Measurements from ENCODE around the gene TBC1D20.

- TF ChIP-seq, protein P1, sequence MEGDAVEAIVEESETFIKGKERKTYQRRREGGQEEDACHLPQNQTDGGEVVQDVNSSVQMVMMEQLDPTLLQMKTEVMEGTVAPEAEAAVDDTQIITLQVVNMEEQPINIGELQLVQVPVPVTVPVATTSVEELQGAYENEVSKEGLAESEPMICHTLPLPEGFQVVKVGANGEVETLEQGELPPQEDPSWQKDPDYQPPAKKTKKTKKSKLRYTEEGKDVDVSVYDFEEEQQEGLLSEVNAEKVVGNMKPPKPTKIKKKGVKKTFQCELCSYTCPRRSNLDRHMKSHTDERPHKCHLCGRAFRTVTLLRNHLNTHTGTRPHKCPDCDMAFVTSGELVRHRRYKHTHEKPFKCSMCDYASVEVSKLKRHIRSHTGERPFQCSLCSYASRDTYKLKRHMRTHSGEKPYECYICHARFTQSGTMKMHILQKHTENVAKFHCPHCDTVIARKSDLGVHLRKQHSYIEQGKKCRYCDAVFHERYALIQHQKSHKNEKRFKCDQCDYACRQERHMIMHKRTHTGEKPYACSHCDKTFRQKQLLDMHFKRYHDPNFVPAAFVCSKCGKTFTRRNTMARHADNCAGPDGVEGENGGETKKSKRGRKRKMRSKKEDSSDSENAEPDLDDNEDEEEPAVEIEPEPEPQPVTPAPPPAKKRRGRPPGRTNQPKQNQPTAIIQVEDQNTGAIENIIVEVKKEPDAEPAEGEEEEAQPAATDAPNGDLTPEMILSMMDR (IDR thresholded peaks at IDR 0.05), result no peak
- TF ChIP-seq ZFX (IDR thresholded peaks at IDR 0.05; ENCODE audit: borderline replicate concordance), result no peak
Measured at GRCh38 chr20:427401-427800, 34.9 kb downstream of the TBC1D20 start.

Data from 22Rv1 (cell line).